HG03469 (cell line): ENCODE measurements around the gene SH3BP4.
"Not testable (repeated sequence)": the region's sequence is repeated elsewhere in the genome, so short reads cannot be mapped to it uniquely, and the experiment has no call there.

ENCODE experiments used
- ATAC-seq: cut with Tn5 transposase; IDR thresholded peaks from one replicate; pipeline ENCODE4 v1.9.1; 2021; ENCODE audit warnings: mild to moderate bottlenecking, moderate library complexity, moderate number of reproducible peaks; ENCODE audit not compliant: unreplicated experiment

The SH3BP4 gene

GRCh38 chr2:235009081-235009480 lies 57.3 kb downstream of the SH3BP4 start:
- no peak for ATAC-seq

GRCh38 chr2:235010117-235010714 lies 58.4 kb downstream of the SH3BP4 start:
- ATAC-seq: no peak

- no peak for ATAC-seq
Measured at GRCh38 chr2:235011607-235011928, 59.8 kb downstream of the SH3BP4 start.

GRCh38 chr2:235011929-235012631 lies 60.3 kb downstream of the SH3BP4 start:
- no peak for ATAC-seq

GRCh38 chr2:235017441-235017840 lies 65.6 kb downstream of the SH3BP4 start:
- no peak for ATAC-seq

- ATAC-seq: no peak
Measured at GRCh38 chr2:235018838-235019237, 67.0 kb downstream of the SH3BP4 start.

- ATAC-seq: not testable (repeated sequence)
Measured at GRCh38 chr2:235020141-235020540, 68.3 kb downstream of the SH3BP4 start.

GRCh38 chr2:235021752-235022151 lies 69.9 kb downstream of the SH3BP4 start:
- ATAC-seq: no peak

GRCh38 chr2:235024191-235024860 lies 72.5 kb downstream of the SH3BP4 start:
- ATAC-seq: no peak

- no peak for ATAC-seq
Measured at GRCh38 chr2:235024931-235025773, 73.3 kb downstream of the SH3BP4 start.

GRCh38 chr2:235025800-235026536 lies 74.2 kb downstream of the SH3BP4 start:
- ATAC-seq: no peak

- no peak for ATAC-seq
Measured at GRCh38 chr2:235026649-235027557, 75.1 kb downstream of the SH3BP4 start.

GRCh38 chr2:235027558-235028214 lies 75.9 kb downstream of the SH3BP4 start:
- ATAC-seq: no peak

GRCh38 chr2:235028646-235029045 lies 76.8 kb downstream of the SH3BP4 start:
- no peak for ATAC-seq

GRCh38 chr2:235029054-235029453 lies 77.2 kb downstream of the SH3BP4 start:
- no peak for ATAC-seq

GRCh38 chr2:235030126-235030525 lies 78.3 kb downstream of the SH3BP4 start:
- no peak for ATAC-seq

GRCh38 chr2:235030936-235031335 lies 79.1 kb downstream of the SH3BP4 start:
- no peak for ATAC-seq

GRCh38 chr2:235031686-235032373 lies 80.0 kb downstream of the SH3BP4 start:
- ATAC-seq: no peak

- no peak for ATAC-seq
Measured at GRCh38 chr2:235032466-235032865, 80.6 kb downstream of the SH3BP4 start.
